Activated CD8-positive, alpha-beta memory T cell treated with anti-CD3 and anti-CD28 coated beads for 4 hours (primary cell): Measurements from ENCODE around the gene CASR.

Source experiments
- DNase-seq, 2 donors: peaks; one replicate each; pipeline ENCODE4 v3.0.0-alpha.2; 2020; ENCODE audit warnings: low read depth in 2 of 2

CASR gene

GRCh38 chr3:122257644-122258364 lies 74.3 kb downstream of the CASR start:
- no peak for DNase-seq

GRCh38 chr3:122258757-122259371 lies 75.4 kb downstream of the CASR start:
- peak in 1 of 2 donors; percentile 11 for DNase-seq

- no peak for DNase-seq
These were observed 76.7 kb downstream of the CASR start for GRCh38 chr3:122260206-122260605.

- DNase-seq = no peak
These were observed 79.6 kb downstream of the CASR start for GRCh38 chr3:122263058-122263457.

GRCh38 chr3:122263974-122264588 lies 80.6 kb downstream of the CASR start:
- no peak for DNase-seq

- DNase-seq = no peak
These were observed 82.5 kb downstream of the CASR start for GRCh38 chr3:122265957-122266356.

- no peak for DNase-seq
These were observed 85.0 kb downstream of the CASR start for GRCh38 chr3:122268257-122269024.

GRCh38 chr3:122269045-122269444 lies 85.6 kb downstream of the CASR start:
- no peak for DNase-seq

GRCh38 chr3:122271246-122271898 lies 87.9 kb downstream of the CASR start:
- DNase-seq = no peak

GRCh38 chr3:122272879-122273278 lies 89.4 kb downstream of the CASR start:
- DNase-seq = no peak

- DNase-seq = no peak
These were observed 90.0 kb downstream of the CASR start for GRCh38 chr3:122273498-122273897.

GRCh38 chr3:122281891-122282290 lies 98.4 kb downstream of the CASR start:
- DNase-seq = no peak

- no peak for DNase-seq
These were observed 100.5 kb downstream of the CASR start for GRCh38 chr3:122283796-122284445.

GRCh38 chr3:122284486-122284885 lies 101.0 kb downstream of the CASR start:
- no peak for DNase-seq

GRCh38 chr3:122294359-122294758 lies 110.9 kb downstream of the CASR start:
- no peak for DNase-seq

- no peak for DNase-seq
These were observed 112.0 kb downstream of the CASR start for GRCh38 chr3:122295266-122296062.

- DNase-seq = no peak
These were observed 114.8 kb downstream of the CASR start for GRCh38 chr3:122298239-122298638.

GRCh38 chr3:122299215-122299614 lies 115.7 kb downstream of the CASR start:
- DNase-seq = no peak

- peak; percentile 5 to 13 for DNase-seq
These were observed 116.5 kb downstream of the CASR start for GRCh38 chr3:122299872-122300460.

- no peak for DNase-seq
These were observed 117.6 kb downstream of the CASR start for GRCh38 chr3:122301063-122301462.
